Common myeloid progenitor, CD34-positive (primary cell): ENCODE results near the gene VSTM1.

ENCODE experiments used
- CTCF ChIA-PET: fragments of 350-600 bp; sonication (Branson Sonifier 250); formaldehyde crosslinking; loops from one replicate; lab custom pipeline; 2021; ENCODE audit warnings: antibody characterized with exemption; lab: Charles Lee
- POLR2A ChIA-PET: fragments of 350-600 bp; sonication (Branson Sonifier 250); formaldehyde crosslinking; loops from one replicate; lab custom pipeline; 2021; ENCODE audit warnings: antibody characterized with exemption; lab: Charles Lee
- DNase-seq, 3 donors: peaks; one replicate each; pipeline versions ENCODE4 v3.0.0 to v3.0.0-alpha.2; 2013
- H3K27ac ChIP-seq, 2 experiments: 1 replicate in 1 of 2; 2 replicates in 1 of 2; pipeline ENCODE4 v1.7.0; 2013; ENCODE audit warnings: inconsistent platforms in 2 of 2, low read length in 2 of 2, mild to moderate bottlenecking in 2 of 2, low read depth in 1 of 2, moderate library complexity in 1 of 2; ENCODE audit not compliant: severe bottlenecking in 2 of 2, insufficient read depth in 1 of 2, poor library complexity in 1 of 2
- H3K27me3 ChIP-seq, 5 experiments: replicated peaks in 2 of 5; 1 replicate in 3 of 5; 2 replicates in 2 of 5; pipeline versions ENCODE4 v1.6.1 to v1.7.0; 2013; ENCODE audit warnings: low read length in 4 of 5, mild to moderate bottlenecking in 2 of 5, moderate library complexity in 2 of 5, inconsistent platforms in 1 of 5; ENCODE audit not compliant: insufficient read depth in 5 of 5, control insufficient read depth in 4 of 5
- H3K36me3 ChIP-seq, 4 experiments: 1 replicate in 2 of 4; 2 replicates in 2 of 4; pipeline versions ENCODE4 v1.6.1 to v1.7.0; 2013; ENCODE audit warnings: low read length in 3 of 4, control low read depth in 1 of 4, mild to moderate bottlenecking in 1 of 4; ENCODE audit not compliant: control insufficient read depth in 4 of 4, insufficient read depth in 4 of 4
- H3K4me1 ChIP-seq, 4 experiments: 1 replicate in 3 of 4; 2 replicates in 1 of 4; pipeline versions ENCODE4 v1.6.1 to v1.7.1; 2013; ENCODE audit warnings: low read length in 3 of 4, mild to moderate bottlenecking in 3 of 4, control low read depth in 1 of 4, inconsistent platforms in 1 of 4, moderate library complexity in 1 of 4; ENCODE audit not compliant: control insufficient read depth in 4 of 4, insufficient read depth in 4 of 4; ENCODE audit errors: control extremely low read depth in 1 of 4
- H3K4me3 ChIP-seq, 7 experiments: 1 replicate in 4 of 7; 2 replicates in 3 of 7; pipeline versions ENCODE4 v1.5.1 to v1.7.0; 2013; ENCODE audit warnings: mild to moderate bottlenecking in 7 of 7, low read length in 6 of 7, moderate library complexity in 6 of 7, inconsistent platforms in 2 of 7, low read depth in 2 of 7, control low read depth in 1 of 7; ENCODE audit not compliant: insufficient read depth in 4 of 7, control insufficient read depth in 1 of 7; ENCODE audit errors: extremely low read depth in 1 of 7
- H3K9me3 ChIP-seq, 5 experiments: 1 replicate in 4 of 5; 2 replicates in 1 of 5; pipeline versions ENCODE4 v1.6.1 to v1.7.1; 2013; ENCODE audit warnings: low read length in 4 of 5, mild to moderate bottlenecking in 2 of 5, inconsistent platforms in 1 of 5, low read depth in 1 of 5, moderate library complexity in 1 of 5; ENCODE audit not compliant: control insufficient read depth in 4 of 5, insufficient read depth in 2 of 5; ENCODE audit errors: control extremely low read depth in 1 of 5
- WGBS: methylation state at CpG from one replicate; pipeline ENCODE4 v1.1.5; 2013; ENCODE audit not compliant: insufficient coverage; 5-methylcytosine and 5-hydroxymethylcytosine counted together

The VSTM1 gene

DNA sequence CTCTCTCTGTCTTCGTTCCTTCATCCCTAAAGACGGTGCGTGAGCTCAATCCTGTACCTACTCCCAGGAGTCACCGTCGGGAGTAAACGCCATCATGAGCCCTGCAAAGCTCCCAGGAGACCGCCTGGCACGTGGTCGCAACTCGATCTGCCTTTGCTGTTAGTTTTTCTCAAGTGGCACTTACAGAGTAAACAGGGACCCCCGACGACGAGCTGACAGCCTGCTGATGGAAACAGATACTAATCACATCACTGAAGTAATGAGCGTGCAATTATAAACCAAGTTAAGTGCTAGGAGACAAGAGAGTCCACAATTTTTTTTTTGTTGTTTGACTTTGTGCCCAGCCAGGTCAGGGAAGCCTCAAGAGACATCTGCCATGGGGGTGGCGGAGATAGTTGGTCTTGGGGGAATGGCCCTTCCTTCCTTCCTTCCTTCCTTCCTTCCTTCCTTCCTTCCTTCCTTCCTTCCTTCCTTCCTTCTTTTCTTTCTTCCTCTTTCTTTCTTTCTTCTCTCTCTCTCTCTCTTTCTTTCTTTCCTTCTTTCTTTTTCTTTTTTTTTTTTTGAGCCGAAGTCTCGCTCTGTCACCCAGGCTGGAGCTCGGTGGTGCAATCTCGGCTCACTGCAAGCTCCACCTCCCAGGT, 48.7 kb downstream of the VSTM1 start:
- Histone ChIP-seq H3K4me1 (peaks cover 5 to 12% (median 8%) of the 10 kb centered on the region in 4 experiments), H3K36me3 (no peaks in the 10 kb centered on the region), H3K27me3 (peaks cover 0 to 35% (median 2%) of the 10 kb centered on the region in 5 experiments), H3K27ac (no peak overlapping the region), H3K4me3 (no peak overlapping the region), H3K9me3 (no peaks in the 10 kb centered on the region)
- POLR2A ChIA-PET = no interaction called here
- DNase-seq = no peak
- CTCF ChIA-PET = interaction anchor here (1.1 to 1.3 kb wide), 2 partner anchors 8 to 161 kb away, joined by 3 read pairs; no protein-coding TSS in a partner anchor
- 69% methylated on average over 15 of the region's 19 CpGs for WGBS

DNA sequence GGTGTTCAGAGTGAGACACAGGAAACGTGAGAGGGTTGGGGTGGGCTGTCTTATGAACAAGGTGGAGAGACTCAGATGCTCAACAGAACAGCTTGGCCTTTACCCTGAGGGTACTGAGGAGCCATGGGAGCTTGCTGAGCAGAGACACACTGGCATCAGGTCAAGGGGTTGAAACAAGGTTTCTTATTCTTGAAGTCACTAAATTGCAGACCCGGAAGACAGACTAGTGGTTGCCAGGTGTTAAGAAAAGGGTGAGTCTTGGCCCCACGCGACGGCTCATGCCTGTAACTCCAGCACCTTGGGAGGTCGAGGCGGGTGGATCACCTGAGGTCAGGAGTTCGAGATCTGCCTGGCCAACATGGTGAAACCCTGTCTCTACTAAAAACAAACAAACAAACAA, 49.8 kb downstream of the VSTM1 start:
- H3K27me3 ChIP-seq = peaks cover 0 to 37% (median 2%) of the 10 kb centered on the region in 5 experiments
- CTCF ChIA-PET = interaction anchor here (1.3 kb wide), 1 partner anchor 9 kb away, joined by 3 read pairs; no protein-coding TSS in a partner anchor
- H3K4me3 ChIP-seq = no peak overlapping the region
- no peak for DNase-seq
- peaks cover 0 to 2% (median under 1%) of the 10 kb centered on the region in 4 experiments for H3K4me1 ChIP-seq
- 85% methylated on average over 2 of the region's 8 CpGs for WGBS
- no peaks in the 10 kb centered on the region for H3K9me3 ChIP-seq
- no peaks in the 10 kb centered on the region for H3K36me3 ChIP-seq
- no peak overlapping the region for H3K27ac ChIP-seq
- POLR2A ChIA-PET = no interaction called here

DNA sequence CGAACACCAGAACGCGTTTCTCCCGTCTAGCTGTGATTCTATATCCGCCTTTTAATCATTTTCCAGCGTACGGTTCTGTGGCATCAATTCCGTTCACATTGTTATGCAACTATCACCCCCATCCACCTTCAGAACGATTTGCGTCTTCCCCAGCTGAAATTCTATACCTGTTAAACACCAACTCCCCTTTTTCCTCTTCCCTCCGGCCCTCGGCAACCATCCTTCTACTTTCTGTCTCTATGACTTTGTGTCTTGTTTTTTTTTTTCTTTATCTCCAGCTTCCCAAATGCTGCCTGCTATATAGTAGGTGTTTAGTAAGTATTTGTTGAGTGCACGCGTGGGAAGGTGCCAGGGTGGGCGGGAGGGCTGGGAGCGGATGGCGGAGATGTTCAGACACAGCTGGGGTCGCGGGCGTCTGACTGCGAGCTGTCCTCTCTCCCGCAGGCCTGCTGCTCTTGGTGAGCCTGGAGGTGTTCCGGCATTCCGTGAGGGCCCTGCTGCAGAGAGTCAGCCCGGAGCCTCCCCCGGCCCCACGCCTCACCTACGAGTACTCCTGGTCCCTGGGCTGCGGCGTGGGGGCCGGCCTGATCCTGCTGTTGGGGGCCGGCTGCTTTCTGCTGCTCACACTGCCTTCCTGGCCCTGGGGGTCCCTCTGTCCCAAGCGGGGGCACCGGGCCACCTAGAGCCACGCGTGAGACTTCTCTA, 52.0 kb downstream of the VSTM1 start:
- no peak overlapping the region for H3K4me3 ChIP-seq
- H3K36me3 ChIP-seq = no peaks in the 10 kb centered on the region
- DNase-seq = no peak
- no peak overlapping the region for H3K27ac ChIP-seq
- H3K4me1 ChIP-seq = no peaks in the 10 kb centered on the region
- peaks cover 0 to 45% (median 4%) of the 10 kb centered on the region in 5 experiments for H3K27me3 ChIP-seq
- no peaks in the 10 kb centered on the region for H3K9me3 ChIP-seq
- 59% methylated on average over 26 of the region's 36 CpGs for WGBS
- POLR2A ChIA-PET = interaction anchor here (0.6 kb wide), 1 partner anchor 173 kb away, joined by 3 read pairs; no protein-coding TSS in a partner anchor
- CTCF ChIA-PET = interaction anchor here (0.8 to 1.0 kb wide), 2 partner anchors 19 to 207 kb away, joined by 3 to 4 read pairs; no protein-coding TSS in a partner anchor

DNA sequence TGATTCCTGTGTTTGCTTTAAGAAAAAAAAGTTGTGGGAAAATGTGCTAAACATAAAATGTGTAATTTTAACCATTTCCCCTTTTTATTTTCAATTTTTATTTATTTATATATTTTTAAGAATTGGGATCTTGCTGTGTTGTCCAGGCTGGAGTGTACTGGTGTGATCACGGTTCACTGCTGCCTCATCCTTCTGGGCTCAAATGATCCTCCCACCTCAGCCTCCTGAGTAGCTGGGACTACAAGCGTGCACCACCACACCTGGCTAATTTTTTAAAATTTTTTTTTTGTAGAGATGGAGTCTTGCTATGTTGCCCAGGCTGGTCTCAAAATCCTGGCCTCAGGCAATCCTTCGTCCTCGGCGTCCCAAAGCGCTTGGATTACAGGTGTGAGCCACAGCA, 53.2 kb downstream of the VSTM1 start:
- H3K9me3 ChIP-seq = no peaks in the 10 kb centered on the region
- peaks cover 0 to 43% (median 4%) of the 10 kb centered on the region in 5 experiments for H3K27me3 ChIP-seq
- ChIA-PET CTCF (no interaction called here), POLR2A (no interaction called here)
- H3K4me3 ChIP-seq = no peak overlapping the region
- no peak overlapping the region for H3K27ac ChIP-seq
- H3K4me1 ChIP-seq = no peaks in the 10 kb centered on the region
- H3K36me3 ChIP-seq = no peaks in the 10 kb centered on the region
- no peak for DNase-seq
- WGBS = 90% methylated on average over 3 of the region's 6 CpGs

DNA sequence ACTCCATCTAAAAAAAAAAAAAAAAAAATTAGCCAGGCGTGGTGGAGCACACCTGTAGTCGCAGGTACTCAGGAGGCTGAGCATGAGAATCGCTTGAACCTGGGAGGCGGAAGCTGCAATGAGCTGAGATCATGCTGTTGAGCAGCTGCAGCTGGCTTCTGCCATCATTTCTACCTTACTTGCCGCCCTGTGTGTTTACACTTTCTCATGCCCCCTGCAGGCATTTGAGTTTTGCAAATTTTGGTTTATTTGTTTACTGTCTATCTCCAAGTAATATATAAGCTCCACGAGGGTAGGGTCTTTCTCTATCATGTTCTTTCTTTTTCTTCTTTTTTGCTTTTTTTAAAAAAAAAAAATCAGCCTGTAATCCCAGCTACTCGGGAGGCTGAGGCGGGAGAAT, 54.3 kb downstream of the VSTM1 start:
- Histone ChIP-seq H3K4me1 (no peaks in the 10 kb centered on the region), H3K9me3 (no peaks in the 10 kb centered on the region), H3K36me3 (no peaks in the 10 kb centered on the region), H3K4me3 (no peak overlapping the region), H3K27ac (no peak overlapping the region), H3K27me3 (peaks cover 0 to 37% (median 4%) of the 10 kb centered on the region in 5 experiments)
- ChIA-PET CTCF (interaction anchor here (0.8 to 1.1 kb wide), 2 partner anchors 13 to 71 kb away, joined by 3 to 4 read pairs; no protein-coding TSS in a partner anchor), POLR2A (no interaction called here)
- DNase-seq = no peak
- 97% methylated on average over 5 of the region's 8 CpGs for WGBS

DNA sequence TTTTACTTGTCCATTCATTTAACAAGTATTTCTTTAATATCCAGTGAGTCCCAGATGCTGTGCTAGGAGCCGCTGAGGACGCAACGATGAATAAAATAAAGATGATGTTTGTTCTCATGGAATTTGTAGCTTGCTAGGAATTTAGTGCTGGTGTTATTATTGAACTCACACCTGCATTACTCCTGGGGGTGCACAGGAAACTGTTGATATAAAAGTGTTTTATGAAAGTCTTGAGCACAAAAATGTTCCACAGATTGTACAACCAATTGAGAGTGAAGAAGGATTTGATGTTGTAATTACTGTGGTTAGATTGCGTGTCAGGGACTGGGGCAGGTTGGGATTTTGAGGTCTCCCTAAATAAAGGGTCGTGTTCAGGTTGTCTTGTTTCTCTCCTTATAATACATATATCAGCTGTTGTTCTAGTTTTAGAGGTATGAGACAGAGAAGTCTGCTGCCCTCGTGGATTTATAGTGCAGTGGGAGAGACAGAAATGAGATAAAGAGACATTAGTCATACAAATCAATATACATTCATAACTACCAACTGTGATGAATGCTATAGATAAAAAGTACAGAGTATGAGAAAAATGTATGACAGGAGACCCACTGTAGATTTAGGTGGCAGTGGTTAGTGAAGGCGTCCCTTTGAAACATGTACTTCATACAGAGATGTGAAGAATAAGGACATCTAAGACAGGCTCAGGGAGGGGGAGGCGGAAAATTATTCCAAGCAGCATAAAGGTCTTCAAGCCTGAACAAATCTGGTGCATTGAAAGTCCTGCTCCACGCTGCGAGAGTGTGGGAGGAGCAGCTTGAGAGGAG, 61.0 kb downstream of the VSTM1 start:
- Histone ChIP-seq H3K27ac (no peak overlapping the region), H3K4me3 (no peak overlapping the region), H3K27me3 (peaks cover 2 to 28% (median 11%) of the 10 kb centered on the region in 5 experiments), H3K4me1 (no peaks in the 10 kb centered on the region), H3K9me3 (no peaks in the 10 kb centered on the region), H3K36me3 (no peaks in the 10 kb centered on the region)
- 97% methylated on average over 4 of the region's 10 CpGs for WGBS
- POLR2A ChIA-PET = interaction anchor here (0.5 kb wide), 1 partner anchor 294 kb away, joined by 3 read pairs; no protein-coding TSS in a partner anchor
- CTCF ChIA-PET = interaction anchor here (1.2 kb wide), 1 partner anchor 20 kb away, joined by 3 read pairs; no protein-coding TSS in a partner anchor
- no peak for DNase-seq
